NCI-H526 treated with DMSO at 0.1 percent for 48 hours (cell line): ENCODE measurements around the gene NFASC.

Experiments
- DNase-seq: peaks from one replicate; lab custom pipeline; 2025; lab: John Stamatoyannopoulos, UW

NFASC gene

GRCh38 chr1:205062895-205063294 lies 192.2 kb downstream of the NFASC start:
- no peak for DNase-seq

- no peak for DNase-seq
Measured at GRCh38 chr1:205064301-205064700, 193.6 kb downstream of the NFASC start.

GRCh38 chr1:205064741-205065316 lies 194.2 kb downstream of the NFASC start:
- DNase-seq, result no peak

DNA sequence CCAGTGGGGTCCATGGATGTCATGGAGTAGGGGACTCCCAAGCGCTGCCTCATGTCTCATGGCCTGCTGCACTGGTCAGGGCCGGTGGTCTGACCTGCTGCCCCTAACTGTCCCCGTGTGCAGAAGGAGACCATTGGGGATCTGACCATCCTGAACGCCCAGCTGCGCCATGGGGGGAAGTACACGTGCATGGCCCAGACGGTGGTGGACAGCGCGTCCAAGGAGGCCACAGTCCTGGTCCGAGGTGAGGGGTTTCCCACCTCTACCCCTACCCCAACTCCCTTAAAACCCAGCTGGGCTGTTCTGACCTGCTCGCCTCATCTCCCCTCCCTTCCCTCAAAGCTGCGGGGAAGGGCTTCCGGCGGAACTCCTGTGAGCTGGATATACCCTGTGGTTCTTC lies 195.0 kb downstream of the NFASC start:
- DNase-seq, result no peak

DNA sequence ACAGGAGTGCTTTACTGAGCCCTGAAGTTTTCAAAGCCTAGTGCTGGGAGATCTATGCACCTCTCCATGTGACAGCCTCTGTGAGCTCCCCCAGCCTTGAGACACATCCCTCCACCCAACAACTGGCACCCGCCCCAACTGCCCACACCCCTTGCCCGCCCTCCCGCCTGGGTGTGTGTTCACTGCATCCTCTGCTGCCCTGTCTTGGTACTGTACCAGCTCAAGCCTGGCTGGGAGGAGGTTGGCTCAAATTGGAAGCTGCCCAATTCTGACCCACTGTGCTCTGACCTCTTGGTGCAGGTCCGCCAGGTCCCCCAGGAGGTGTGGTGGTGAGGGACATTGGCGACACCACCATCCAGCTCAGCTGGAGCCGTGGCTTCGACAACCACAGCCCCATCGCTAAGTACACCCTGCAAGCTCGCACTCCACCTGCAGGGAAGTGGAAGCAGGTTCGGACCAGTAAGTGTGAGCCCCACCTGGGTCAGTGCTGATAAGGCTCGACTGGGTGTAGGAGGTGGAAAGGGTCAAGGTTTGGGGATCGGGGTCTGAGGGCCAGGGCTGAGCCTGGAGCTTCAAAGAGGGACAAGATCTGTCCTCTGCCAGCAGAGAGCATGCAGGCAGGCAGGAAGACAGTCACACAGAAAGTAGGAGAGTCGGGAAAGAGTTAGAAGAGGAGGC lies 195.6 kb downstream of the NFASC start:
- DNase-seq, result no peak

DNA sequence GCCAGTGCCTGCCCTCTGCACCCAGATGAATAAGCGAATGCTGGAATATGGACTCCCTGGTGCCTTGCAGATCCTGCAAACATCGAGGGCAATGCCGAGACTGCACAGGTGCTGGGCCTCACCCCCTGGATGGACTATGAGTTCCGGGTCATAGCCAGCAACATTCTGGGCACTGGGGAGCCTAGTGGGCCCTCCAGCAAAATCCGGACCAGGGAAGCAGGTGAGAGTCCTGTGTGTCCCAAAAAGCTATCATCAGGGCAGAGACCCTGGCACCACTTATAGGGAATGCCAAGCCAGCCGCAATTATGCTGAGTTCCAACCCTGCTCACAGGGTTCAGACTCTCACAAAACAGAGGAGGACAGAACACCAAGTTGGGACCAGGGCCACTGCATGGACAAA lies 196.4 kb downstream of the NFASC start:
- no peak for DNase-seq

GRCh38 chr1:205068001-205068400 lies 197.3 kb downstream of the NFASC start:
- no peak for DNase-seq

DNA sequence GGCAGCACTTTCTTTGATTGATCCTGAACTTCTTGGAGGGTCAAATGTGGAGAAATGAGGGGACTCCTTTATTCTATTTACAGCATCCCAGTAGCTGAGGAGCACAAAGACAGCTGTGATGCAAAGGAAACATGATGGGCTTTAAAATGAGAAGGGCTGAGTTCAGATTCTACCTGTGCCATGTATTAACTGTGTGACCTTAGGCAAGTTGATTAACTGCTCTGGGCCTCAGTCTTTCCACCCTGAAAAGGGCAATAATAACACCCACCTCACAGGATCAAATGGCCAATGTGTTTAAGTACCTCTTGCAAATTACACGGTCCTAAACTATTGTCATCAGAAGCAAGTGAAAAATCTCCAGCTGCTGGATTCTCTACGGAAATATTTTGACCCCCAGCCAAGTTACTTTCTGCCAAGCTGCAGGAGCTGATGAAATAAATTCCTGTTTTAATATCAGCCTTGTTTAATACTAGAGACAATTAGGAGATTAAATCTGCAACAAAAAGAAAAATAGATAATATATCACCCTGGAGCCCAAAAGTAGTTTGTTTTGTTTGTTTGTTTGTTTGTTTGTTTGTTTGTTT lies 197.9 kb downstream of the NFASC start:
- DNase-seq, result no peak

GRCh38 chr1:205069371-205070125 lies 198.9 kb downstream of the NFASC start:
- DNase-seq, result no peak

GRCh38 chr1:205071028-205071409 lies 200.4 kb downstream of the NFASC start:
- no peak for DNase-seq

DNA sequence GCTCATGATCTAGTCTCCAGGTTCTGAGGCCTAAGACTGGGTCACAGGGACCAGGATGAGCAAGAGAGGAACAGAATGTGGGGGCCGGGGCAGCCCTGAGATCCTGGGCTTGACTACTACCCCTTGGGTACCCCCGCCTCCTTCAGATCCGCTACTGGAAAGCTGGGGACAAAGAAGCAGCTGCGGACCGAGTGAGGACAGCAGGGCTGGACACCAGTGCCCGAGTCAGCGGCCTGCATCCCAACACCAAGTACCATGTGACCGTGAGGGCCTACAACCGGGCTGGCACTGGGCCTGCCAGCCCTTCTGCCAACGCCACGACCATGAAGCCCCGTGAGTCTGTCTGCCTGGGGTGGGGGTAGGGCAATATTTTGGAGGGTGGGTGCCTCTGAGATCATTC lies 201.1 kb downstream of the NFASC start:
- no peak for DNase-seq

DNA sequence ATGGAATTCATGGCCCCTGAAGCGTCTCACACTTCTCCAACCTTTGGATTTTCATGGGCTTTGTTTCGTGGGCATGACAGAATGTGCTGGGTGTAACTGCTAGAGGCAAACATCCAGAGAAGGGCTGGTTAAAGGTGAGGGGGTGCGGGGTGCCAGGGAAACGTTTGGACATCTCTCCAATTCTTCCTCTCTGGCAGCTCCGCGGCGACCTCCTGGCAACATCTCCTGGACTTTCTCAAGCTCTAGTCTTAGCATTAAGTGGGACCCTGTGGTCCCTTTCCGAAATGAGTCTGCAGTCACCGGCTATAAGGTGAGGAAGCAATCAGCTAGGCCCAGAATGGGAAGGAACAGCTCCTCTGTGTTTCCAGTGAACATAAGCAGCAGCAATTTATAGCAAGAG lies 201.6 kb downstream of the NFASC start:
- DNase-seq, result no peak
